GM12875 (cell line): ENCODE data around the gene LRP1B.

ENCODE experiments used
- H3K4me3 ChIP-seq: one replicate; pipeline ENCODE4 v1.5.1; 2011; ENCODE audit warnings: low read depth, low read length, control low read depth
- TF ChIP-seq, protein P1 (sequence below): IDR thresholded peaks from 2 replicates; pipeline ENCODE4 v1.5.1; 2011; ENCODE audit warnings: low read depth, mild to moderate bottlenecking, control low read depth, inconsistent platforms, low read length, moderate library complexity, borderline replicate concordance; ENCODE audit not compliant: insufficient read depth

Gene LRP1B

DNA sequence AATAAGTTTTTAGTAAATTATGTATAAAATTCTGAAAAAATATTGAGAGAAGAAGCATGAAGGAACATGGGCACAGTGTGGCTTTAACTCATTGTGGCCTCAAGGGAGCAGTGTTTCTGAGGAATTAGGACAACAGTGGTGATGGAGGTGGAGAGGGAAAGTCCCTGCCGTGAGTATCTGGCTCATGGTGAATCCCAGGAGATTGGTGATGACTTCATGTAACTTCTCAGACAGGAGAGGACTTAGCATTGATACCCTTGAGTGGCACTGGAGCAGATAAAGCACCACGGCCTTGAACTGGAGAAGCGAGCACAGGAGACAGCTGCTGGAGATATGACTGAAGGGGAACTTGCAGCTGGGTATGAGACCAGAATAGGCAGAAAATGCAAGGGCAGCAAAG, 35.0 kb upstream of the LRP1B start:
- TF ChIP-seq, protein P1, sequence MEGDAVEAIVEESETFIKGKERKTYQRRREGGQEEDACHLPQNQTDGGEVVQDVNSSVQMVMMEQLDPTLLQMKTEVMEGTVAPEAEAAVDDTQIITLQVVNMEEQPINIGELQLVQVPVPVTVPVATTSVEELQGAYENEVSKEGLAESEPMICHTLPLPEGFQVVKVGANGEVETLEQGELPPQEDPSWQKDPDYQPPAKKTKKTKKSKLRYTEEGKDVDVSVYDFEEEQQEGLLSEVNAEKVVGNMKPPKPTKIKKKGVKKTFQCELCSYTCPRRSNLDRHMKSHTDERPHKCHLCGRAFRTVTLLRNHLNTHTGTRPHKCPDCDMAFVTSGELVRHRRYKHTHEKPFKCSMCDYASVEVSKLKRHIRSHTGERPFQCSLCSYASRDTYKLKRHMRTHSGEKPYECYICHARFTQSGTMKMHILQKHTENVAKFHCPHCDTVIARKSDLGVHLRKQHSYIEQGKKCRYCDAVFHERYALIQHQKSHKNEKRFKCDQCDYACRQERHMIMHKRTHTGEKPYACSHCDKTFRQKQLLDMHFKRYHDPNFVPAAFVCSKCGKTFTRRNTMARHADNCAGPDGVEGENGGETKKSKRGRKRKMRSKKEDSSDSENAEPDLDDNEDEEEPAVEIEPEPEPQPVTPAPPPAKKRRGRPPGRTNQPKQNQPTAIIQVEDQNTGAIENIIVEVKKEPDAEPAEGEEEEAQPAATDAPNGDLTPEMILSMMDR: 0 out of 2 replicates have a peak, but pooled peaks have one; percentile 5
- H3K4me3 ChIP-seq: no peak overlapping the region

DNA sequence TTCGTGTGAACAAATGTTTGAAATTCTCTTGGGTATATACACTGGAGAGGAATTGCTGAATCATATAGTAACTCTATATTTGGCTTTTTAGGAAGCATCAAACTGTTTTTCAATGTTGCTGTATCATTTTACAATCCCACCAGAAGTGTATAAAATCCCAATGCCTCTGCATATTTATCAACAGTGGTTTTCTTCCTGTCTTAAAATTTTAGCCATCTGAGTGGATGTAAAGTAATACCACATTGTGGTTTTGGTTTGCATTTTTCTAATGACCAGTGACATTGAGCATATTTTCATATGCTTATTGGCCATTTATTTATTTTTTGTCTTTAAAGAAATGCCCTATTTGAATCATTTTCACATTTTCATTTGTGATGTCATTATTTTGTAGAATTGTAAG, 22.8 kb upstream of the LRP1B start:
- no peak overlapping the region for H3K4me3 ChIP-seq
- TF ChIP-seq, protein P1: no peak

DNA sequence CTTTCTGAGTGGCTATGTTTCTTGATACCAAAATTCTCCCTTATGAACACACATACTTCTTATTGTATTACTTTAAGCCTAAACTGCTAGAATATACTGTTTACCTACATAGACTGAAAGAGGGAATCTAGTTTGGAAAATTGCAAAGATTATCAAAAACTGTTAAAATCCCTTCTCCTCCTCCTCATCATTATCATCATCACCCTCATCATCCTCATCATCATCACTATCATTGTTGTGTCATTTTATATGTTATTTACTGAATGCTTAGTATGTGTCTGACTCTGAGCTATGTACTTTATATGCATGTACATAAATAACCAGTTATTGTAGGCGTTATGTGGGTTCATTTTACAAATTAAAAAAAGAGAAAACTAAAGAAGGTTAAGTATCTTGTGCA, 19.6 kb upstream of the LRP1B start:
- no peak overlapping the region for H3K4me3 ChIP-seq
- TF ChIP-seq, protein P1: no peak

DNA sequence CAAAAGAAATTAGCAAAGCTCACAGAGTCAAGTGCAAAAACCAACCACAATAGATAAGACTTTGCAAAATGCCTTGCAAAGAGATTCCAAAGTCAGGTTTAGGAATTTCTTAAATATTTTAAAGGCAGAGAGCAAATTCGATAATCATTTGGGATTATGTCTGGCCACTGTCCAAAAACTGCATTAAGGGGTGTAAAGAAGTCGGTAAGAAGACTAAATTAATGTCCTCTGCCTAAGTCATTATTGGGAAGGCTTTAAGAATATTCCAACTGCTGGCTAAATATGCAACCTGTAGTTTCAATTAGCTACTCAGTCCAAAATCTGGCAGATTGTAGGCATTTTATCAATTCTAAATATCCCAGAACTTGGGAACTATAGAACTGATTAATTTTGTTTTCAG, 13.7 kb upstream of the LRP1B start:
- H3K4me3 ChIP-seq: no peak overlapping the region
- TF ChIP-seq, protein P1: no peak

DNA sequence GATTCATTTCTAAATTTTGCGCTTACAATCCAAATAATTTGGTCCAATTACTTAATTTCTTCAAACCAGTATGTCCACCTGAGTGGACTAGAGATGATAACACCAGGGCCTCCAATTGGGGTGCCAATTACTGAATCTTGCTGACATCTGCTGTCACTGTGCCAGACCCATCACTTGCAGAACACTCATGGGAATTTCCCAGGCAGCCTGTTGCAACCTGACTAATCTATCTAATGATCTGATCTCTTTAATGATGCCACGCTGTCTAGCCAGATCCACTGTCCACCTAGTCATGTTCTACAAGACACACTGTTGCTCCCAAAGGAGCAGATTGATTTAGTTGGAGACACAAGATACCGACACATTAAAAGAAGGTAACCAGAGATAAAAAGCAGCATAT, 11.8 kb upstream of the LRP1B start:
- TF ChIP-seq, protein P1: no peak
- H3K4me3 ChIP-seq: no peak overlapping the region

DNA sequence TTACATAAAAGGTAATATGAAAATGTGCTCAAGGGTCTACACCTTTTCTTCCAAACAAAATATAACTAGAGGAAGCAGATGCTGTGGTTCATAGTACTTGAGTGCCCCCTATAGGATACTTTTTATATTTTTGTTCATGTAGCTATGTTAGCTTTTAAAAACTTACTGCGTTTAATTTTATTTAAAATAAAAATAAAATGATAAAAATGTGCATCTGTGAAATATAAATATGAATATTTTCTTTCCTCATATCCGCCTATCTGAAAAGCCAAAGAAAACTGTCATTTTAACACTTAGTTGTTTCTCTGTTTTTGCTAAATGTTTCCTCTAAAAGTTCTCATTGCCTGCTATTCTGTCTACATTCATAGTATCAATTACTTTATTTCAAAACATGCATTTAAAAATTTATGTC, 9.6 kb upstream of the LRP1B start:
- no peak overlapping the region for H3K4me3 ChIP-seq
- TF ChIP-seq, protein P1: peak; percentile 6; the same call in 1 of the 2 replicates

DNA sequence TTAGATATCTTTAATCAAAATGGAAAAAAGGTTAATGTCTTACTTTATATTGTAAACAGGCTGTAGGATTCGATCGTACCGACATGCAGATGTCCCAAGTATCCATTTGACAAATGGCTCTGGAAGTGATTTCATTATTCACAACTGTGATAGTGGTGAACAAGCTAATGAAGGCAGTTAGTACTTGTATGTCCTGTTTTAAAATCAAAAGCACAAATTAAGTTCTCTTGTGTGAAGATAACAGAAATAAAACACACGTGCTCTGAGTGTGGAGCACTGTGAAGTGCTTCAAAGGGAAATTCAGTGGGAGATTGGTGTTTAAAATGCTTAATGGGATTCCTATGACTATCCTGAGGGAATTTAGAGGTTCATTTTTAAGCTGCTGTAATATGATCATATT, 8.6 kb upstream of the LRP1B start:
- TF ChIP-seq, protein P1: no peak
- H3K4me3 ChIP-seq: no peak overlapping the region
